GM13977 (cell line): ENCODE data around the gene ARHGEF16.

ENCODE experiments used
- DNase-seq: peaks from one replicate; pipeline ENCODE4 v3.0.0; 2012; ENCODE audit warnings: low spot score
- CTCF ChIP-seq: IDR thresholded peaks from 2 replicates; pipeline ENCODE4 v1.5.1; 2012; ENCODE audit warnings: mild to moderate bottlenecking, control low read depth; ENCODE audit not compliant: insufficient read depth; ENCODE audit errors: extremely low read depth, missing control alignments
- in situ Hi-C: fragments of 300-500 bp; cut with MboI; formaldehyde crosslinking; loops from one replicate; pipeline ENCODE4 v1.12.0; 2022; ENCODE audit warnings: low sequenced_read_pairs, low pct_unique_long_range_greater_than_20kb, mixed read lengths, inconsistent platforms; ENCODE audit not compliant: unreplicated experiment

Gene ARHGEF16

GRCh38 chr1:3472088-3472850 is 17.8 kb downstream of the ARHGEF16 start:
- DNase-seq: no peak
- no peak for TF ChIP-seq CTCF
- in situ Hi-C loops: no loop called here

- in situ Hi-C loops: no loop called here
- no peak for DNase-seq
- TF ChIP-seq CTCF: no peak
Measured at GRCh38 chr1:3472906-3473305, 18.4 kb downstream of the ARHGEF16 start.

- TF ChIP-seq CTCF: no peak
- in situ Hi-C loops: no loop called here
- DNase-seq: no peak
Measured at GRCh38 chr1:3473381-3473844, 18.9 kb downstream of the ARHGEF16 start.

GRCh38 chr1:3474016-3474415 is 19.6 kb downstream of the ARHGEF16 start:
- in situ Hi-C loops: no loop called here

GRCh38 chr1:3474421-3474820 is 20.0 kb downstream of the ARHGEF16 start:
- TF ChIP-seq CTCF: no peak
- in situ Hi-C loops: no loop called here

More at GRCh38 chr1:3474016-3474415, 19.6 kb downstream of the ARHGEF16 start:
- no peak for DNase-seq
- no peak for TF ChIP-seq CTCF

GRCh38 chr1:3475839-3476573 is 21.5 kb downstream of the ARHGEF16 start:
- no peak for DNase-seq
- no peak for TF ChIP-seq CTCF
- in situ Hi-C loops: no loop called here

More at GRCh38 chr1:3474421-3474820, 20.0 kb downstream of the ARHGEF16 start:
- no peak for DNase-seq
